ENCODE results near the gene AHI1.

GRCh38 chr6:135488023-135488422, 9.5 kb downstream of the AHI1 start:
- TF ChIP-seq CTCF (IDR thresholded peaks at IDR 0.05), result no peak
- no peak for TF ChIP-seq EZH2 (IDR thresholded peaks at IDR 0.05; ENCODE audit: borderline replicate concordance, insufficient read depth, low read depth, low read length, poor library complexity, severe bottlenecking)

All from B cell (primary cell).